ENCODE measurements around the gene TIMM22.

TIMM22 gene

DNA sequence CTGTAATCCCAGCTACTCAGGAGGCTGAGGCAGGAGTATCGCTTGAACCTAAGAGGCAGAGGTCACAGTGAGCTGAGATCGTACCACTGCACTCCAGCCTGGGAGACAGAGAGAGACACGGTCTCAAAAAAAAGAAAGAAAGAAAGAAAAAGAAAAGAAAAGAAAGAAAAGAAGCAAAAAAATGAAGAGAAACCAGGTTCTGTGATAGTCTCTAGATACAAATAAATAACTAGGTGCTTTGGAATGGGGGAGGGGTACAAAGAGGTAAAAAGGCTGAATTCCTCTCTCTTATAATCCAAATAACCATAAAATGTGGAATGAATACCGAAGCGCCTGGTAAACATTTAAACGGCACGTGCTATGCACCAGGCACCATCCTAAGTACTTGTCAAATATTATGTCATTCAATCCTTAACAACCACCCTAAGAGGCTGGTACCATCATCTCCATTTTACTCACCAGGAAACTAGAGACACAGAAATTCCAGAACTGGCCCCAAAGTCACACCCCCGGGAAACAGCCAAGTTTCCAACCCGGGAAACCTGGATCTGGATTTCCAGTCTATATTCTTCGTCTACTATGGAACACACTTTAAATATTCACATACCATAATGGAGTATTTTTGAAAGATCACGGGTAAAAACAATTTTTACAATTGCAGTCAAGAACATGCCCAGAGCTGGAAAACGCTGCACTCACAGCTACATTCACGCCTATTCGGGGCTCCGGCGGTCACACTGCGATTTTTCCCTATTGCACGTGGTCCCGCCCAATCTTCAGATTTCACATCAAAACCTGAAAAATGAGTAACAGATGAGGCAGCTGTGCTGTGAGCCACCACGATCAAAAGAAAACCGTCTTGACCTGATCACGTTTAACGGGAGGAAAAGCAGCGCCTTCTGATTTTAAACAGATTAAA, 27.9 kb upstream of the TIMM22 start (continued):
- TF ChIP-seq ZNF416 (tag by site-specific recombination; IDR thresholded peaks at IDR 0.05) (no peak), PRDM10 (tag by site-specific recombination; IDR thresholded peaks at IDR 0.05) (peak; percentile 90), ZNF549 (tag by site-specific recombination; IDR thresholded peaks at IDR 0.05) (no peak), ZNF768 (tag by site-specific recombination; IDR thresholded peaks at IDR 0.05) (no peak), ZNF670 (tag by site-specific recombination; IDR thresholded peaks at IDR 0.05; ENCODE audit: low read depth) (no peak), GLIS2 (tag by site-specific recombination; IDR thresholded peaks at IDR 0.05) (no peak), ZNF433 (tag by site-specific recombination; IDR thresholded peaks at IDR 0.05; ENCODE audit: low read depth) (no peak), ZNF776 (tag by site-specific recombination; IDR thresholded peaks at IDR 0.05; ENCODE audit: borderline replicate concordance) (no peak), ZBTB17 (tag by site-specific recombination; IDR thresholded peaks at IDR 0.05) (peak; percentile 62; the same call in 1 of the 2 replicates)
- TF ChIP-seq, protein P1, sequence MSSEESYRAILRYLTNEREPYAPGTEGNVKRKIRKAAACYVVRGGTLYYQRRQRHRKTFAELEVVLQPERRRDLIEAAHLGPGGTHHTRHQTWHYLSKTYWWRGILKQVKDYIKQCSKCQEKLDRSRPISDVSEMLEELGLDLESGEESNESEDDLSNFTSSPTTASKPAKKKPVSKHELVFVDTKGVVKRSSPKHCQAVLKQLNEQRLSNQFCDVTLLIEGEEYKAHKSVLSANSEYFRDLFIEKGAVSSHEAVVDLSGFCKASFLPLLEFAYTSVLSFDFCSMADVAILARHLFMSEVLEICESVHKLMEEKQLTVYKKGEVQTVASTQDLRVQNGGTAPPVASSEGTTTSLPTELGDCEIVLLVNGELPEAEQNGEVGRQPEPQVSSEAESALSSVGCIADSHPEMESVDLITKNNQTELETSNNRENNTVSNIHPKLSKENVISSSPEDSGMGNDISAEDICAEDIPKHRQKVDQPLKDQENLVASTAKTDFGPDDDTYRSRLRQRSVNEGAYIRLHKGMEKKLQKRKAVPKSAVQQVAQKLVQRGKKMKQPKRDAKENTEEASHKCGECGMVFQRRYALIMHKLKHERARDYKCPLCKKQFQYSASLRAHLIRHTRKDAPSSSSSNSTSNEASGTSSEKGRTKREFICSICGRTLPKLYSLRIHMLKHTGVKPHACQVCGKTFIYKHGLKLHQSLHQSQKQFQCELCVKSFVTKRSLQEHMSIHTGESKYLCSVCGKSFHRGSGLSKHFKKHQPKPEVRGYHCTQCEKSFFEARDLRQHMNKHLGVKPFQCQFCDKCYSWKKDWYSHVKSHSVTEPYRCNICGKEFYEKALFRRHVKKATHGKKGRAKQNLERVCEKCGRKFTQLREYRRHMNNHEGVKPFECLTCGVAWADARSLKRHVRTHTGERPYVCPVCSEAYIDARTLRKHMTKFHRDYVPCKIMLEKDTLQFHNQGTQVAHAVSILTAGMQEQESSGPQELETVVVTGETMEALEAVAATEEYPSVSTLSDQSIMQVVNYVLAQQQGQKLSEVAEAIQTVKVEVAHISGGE (tag by site-specific recombination; conservative IDR thresholded peaks at IDR 0.05; ENCODE audit: low read depth), result 0 out of 2 replicates have a peak, but pooled peaks have one; percentile 4

GRCh38 chr17:969811-970355, 27.0 kb upstream of the TIMM22 start:
- peak overlapping the region; percentile 18; the same call in 1 of the 2 replicates for H3K27ac ChIP-seq (ENCODE audit: extremely low read depth, low read depth, low read length)
- CTCF ChIA-PET, result interaction anchor here (0.7 to 1.5 kb wide), 3 partner anchors 11 to 59 kb away, joined by 3 to 4 read pairs (median 4); no protein-coding TSS in a partner anchor
- H3K4me1 ChIP-seq (ENCODE audit: control insufficient read depth, insufficient read depth, low read length), result peaks cover 28% of the 10 kb centered on the region
- H3K4me3 ChIP-seq (ENCODE audit: low read depth, low read length), result no peak overlapping the region
- no peaks in the 10 kb centered on the region for H3K9me3 ChIP-seq (ENCODE audit: control insufficient read depth, insufficient read depth, low read depth, low read length)
- no peaks in the 10 kb centered on the region; a peak in 1 of 3 replicates for H3K36me3 ChIP-seq (ENCODE audit: control insufficient read depth in 2 of 2, insufficient read depth in 1 of 2, low read length in 2 of 2)
- POLR2A ChIA-PET, result interaction anchor here (1.2 to 1.6 kb wide), 2 partner anchors 10 to 13 kb away, joined by 3 to 4 read pairs; partner anchors contain the start of gene NXN
- TF ChIP-seq, protein P2, sequence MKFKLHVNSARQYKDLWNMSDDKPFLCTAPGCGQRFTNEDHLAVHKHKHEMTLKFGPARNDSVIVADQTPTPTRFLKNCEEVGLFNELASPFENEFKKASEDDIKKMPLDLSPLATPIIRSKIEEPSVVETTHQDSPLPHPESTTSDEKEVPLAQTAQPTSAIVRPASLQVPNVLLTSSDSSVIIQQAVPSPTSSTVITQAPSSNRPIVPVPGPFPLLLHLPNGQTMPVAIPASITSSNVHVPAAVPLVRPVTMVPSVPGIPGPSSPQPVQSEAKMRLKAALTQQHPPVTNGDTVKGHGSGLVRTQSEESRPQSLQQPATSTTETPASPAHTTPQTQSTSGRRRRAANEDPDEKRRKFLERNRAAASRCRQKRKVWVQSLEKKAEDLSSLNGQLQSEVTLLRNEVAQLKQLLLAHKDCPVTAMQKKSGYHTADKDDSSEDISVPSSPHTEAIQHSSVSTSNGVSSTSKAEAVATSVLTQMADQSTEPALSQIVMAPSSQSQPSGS (tag by site-specific recombination; IDR thresholded peaks at IDR 0.05; ENCODE audit: low read depth), result no peak
- TF ChIP-seq ZEB2 (tag by site-specific recombination; IDR thresholded peaks at IDR 0.05), result peak; percentile 26; the same call in 1 of the 2 replicates
- peak; percentile 65; the same call in 1 of the 2 replicates for TF ChIP-seq SP7 (tag by site-specific recombination; IDR thresholded peaks at IDR 0.05)
- TF ChIP-seq ZNF341 (tag by site-specific recombination; IDR thresholded peaks at IDR 0.05; ENCODE audit: low read depth), result peak; percentile 56; the same call in 1 of the 2 replicates
- peak; percentile 41; the same call in 1 of the 2 replicates for TF ChIP-seq ZNF335 (tag by site-specific recombination; conservative IDR thresholded peaks at IDR 0.05)
- TF ChIP-seq PRDM1 (tag by site-specific recombination; IDR thresholded peaks at IDR 0.05), result peak; percentile 56; the same call in 1 of the 2 replicates
- peak; percentile 90 for TF ChIP-seq PRDM4 (tag by site-specific recombination; IDR thresholded peaks at IDR 0.05)
- peak; percentile 8; the same call in 1 of the 2 replicates for TF ChIP-seq IKZF3 (tag by site-specific recombination; IDR thresholded peaks at IDR 0.05)
- peak; percentile 38 for TF ChIP-seq ZIC2 (tag by site-specific recombination; IDR thresholded peaks at IDR 0.05)
- TF ChIP-seq KLF7 (tag by site-specific recombination; IDR thresholded peaks at IDR 0.05; ENCODE audit: borderline replicate concordance), result no peak

All from HEK293 (cell line).